Lower leg skin (tissue), 3 donors: ENCODE results near the gene TGFBR2.

Source experiments
- POLR2A ChIP-seq, 2 donors: fragments of 450-650 bp; IDR thresholded peaks; one replicate each; pipeline ENCODE4 v1.6.1; 2016 to 2017; ENCODE audit warnings: antibody characterized with exemption in 2 of 2, mild to moderate bottlenecking in 1 of 2, moderate library complexity in 1 of 2
- TF ChIP-seq, protein P1 (sequence below), 3 donors: fragments of 450-650 bp; IDR thresholded peaks; one replicate each; pipeline ENCODE4 v1.5.1; 2016; ENCODE audit warnings: antibody characterized with exemption in 3 of 3, mild to moderate bottlenecking in 3 of 3, moderate library complexity in 2 of 3

DNA sequence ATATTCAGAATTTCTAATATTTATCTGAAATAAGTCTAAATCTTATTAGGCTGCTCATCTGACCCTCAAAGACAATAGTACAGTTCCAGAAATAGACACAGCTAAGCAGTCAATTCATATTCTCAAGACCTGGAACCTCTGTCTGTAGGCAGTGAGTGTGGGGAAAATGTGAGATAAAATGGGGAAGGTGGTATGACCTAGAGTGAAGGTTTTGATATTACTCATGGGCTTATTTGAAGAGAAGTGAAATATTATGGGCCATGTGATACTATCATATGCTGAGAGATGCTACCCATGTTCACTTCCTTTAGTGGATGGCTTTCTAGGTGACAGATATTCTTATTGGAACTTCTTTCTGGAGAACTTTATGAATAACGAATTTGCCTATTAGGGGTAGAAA lies 33.5 kb downstream of the TGFBR2 start:
- TF ChIP-seq POLR2A (IDR thresholded peaks at IDR 0.05), result no peak
- TF ChIP-seq, protein P1, sequence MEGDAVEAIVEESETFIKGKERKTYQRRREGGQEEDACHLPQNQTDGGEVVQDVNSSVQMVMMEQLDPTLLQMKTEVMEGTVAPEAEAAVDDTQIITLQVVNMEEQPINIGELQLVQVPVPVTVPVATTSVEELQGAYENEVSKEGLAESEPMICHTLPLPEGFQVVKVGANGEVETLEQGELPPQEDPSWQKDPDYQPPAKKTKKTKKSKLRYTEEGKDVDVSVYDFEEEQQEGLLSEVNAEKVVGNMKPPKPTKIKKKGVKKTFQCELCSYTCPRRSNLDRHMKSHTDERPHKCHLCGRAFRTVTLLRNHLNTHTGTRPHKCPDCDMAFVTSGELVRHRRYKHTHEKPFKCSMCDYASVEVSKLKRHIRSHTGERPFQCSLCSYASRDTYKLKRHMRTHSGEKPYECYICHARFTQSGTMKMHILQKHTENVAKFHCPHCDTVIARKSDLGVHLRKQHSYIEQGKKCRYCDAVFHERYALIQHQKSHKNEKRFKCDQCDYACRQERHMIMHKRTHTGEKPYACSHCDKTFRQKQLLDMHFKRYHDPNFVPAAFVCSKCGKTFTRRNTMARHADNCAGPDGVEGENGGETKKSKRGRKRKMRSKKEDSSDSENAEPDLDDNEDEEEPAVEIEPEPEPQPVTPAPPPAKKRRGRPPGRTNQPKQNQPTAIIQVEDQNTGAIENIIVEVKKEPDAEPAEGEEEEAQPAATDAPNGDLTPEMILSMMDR (IDR thresholded peaks at IDR 0.05), result no peak
